HFF-Myc (cell line): ENCODE data around the gene PRODH.
"Not testable (repeated sequence)": the region's sequence is repeated elsewhere in the genome, so short reads cannot be mapped to it uniquely, and the experiment has no call there.

Source experiments
- DNase-seq: peaks from one replicate; pipeline ENCODE4 v3.0.0-alpha.2; 2011; ENCODE audit warnings: low read depth; ENCODE audit errors: extremely low read depth
- H3K4me3 ChIP-seq: replicated peaks from 2 replicates; pipeline ENCODE4 v1.5.1; 2011; ENCODE audit warnings: low read depth, mild to moderate bottlenecking, control low read depth, low read length
- CTCF ChIP-seq: IDR thresholded peaks from 2 replicates; pipeline ENCODE4 v1.5.1; 2012; ENCODE audit warnings: mild to moderate bottlenecking, low read depth, low read length, control low read depth; ENCODE audit errors: missing control alignments

The PRODH gene

GRCh38 chr22:18888115-18888514 is 48.0 kb downstream of the PRODH start:
- H3K4me3 ChIP-seq, result no peak overlapping the region
- DNase-seq, result no peak
- no peak for TF ChIP-seq CTCF

GRCh38 chr22:18884465-18884864 is 51.6 kb downstream of the PRODH start:
- DNase-seq, H3K4me3 ChIP-seq: not testable (repeated sequence)

- not testable (repeated sequence) for H3K4me3 ChIP-seq, DNase-seq
Measured at GRCh38 chr22:18881260-18881659, 54.8 kb downstream of the PRODH start.
